HL-60 (cell line): ENCODE results near the gene C10orf71.

Experiments used
- DNase-seq, 2 experiments: peaks; one replicate each; pipeline ENCODE4 v3.0.0-alpha.2; 2010 to 2020; ENCODE audit warnings: low read depth in 1 of 2, low spot score in 1 of 2
- H3K27ac ChIP-seq: fragments of 250-450 bp; sonication (Bioruptor Pico); replicated peaks from 2 replicates; pipeline ENCODE4 v1.5.1; 2020; ENCODE audit warnings: mild to moderate bottlenecking, moderate library complexity
- H3K27me3 ChIP-seq: fragments of 250-450 bp; sonication (Bioruptor Pico); 2 replicates; pipeline ENCODE4 v1.5.1; 2021; ENCODE audit warnings: mild to moderate bottlenecking, moderate library complexity; ENCODE audit not compliant: insufficient read depth, poor library complexity, severe bottlenecking
- H3K4me3 ChIP-seq: replicated peaks from 2 replicates; pipeline ENCODE4 v1.5.1; 2011; ENCODE audit warnings: mild to moderate bottlenecking, control low read depth, low read length; ENCODE audit not compliant: insufficient read depth
- GABPA ChIP-seq: IDR thresholded peaks from 2 replicates; pipeline ENCODE4 v1.6.1; 2012; ENCODE audit warnings: low read depth
- POLR2AphosphoS5 ChIP-seq: IDR thresholded peaks from 2 replicates; pipeline ENCODE4 v1.6.1; 2012; ENCODE audit warnings: low read depth
- REST ChIP-seq: IDR thresholded peaks from 2 replicates; pipeline ENCODE4 v1.6.1; 2012; ENCODE audit warnings: low read depth; ENCODE audit not compliant: insufficient replicate concordance
- SPI1 ChIP-seq: IDR thresholded peaks from 2 replicates; pipeline ENCODE4 v1.6.1; 2012; ENCODE audit warnings: low read depth, mild to moderate bottlenecking, borderline replicate concordance
- TF ChIP-seq, protein P1 (sequence below): IDR thresholded peaks from one replicate; pipeline ENCODE4 v1.5.1; 2011; ENCODE audit warnings: low read length, control low read depth, inconsistent platforms; ENCODE audit not compliant: insufficient read depth

Gene C10orf71

DNA sequence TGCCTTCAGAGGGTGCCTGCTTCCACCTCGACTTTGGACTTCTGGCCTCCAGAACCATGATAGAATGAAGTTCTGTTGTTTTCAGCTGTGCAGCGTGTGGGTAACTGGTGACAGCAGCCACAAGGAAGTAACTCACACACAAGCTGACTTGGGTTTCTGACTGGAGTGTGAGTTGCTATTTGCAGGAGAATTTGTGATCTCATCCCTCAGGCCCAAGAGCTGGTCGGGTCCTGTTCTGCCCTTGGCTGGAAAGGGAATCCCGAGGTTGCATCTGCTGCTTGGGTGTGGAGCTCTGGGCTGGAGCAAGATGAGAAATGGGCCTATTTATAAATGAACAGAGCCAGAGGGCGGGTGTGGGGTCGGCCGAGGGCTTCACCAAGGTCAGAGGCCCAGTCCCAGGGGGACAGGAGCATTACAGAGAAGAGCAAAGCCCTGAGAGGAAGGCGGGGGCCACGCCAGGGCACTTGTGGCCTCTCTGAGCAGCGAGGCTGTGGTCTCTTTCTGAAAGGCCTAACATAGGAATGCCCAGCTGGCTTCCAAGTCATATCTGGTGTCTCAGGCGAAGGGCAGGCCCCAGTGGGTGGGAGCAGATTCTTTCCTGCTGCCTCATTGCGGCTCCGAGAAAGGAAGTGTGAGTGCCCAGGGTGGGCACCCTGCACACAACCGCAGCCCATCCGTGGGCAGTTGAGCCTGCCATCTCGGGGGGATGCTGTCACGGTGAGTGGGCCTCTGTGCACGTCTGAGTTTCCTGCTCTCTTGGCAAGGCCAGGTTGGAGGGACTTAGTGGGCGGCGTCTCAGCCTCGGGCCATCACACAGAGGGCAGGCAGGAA is 26.5 kb upstream of the C10orf71 start:
- Histone ChIP-seq H3K27ac (no peak overlapping the region), H3K27me3 (no peaks in the 10 kb centered on the region), H3K4me3 (no peak overlapping the region)
- TF ChIP-seq POLR2AphosphoS5, result no peak
- TF ChIP-seq SPI1, result no peak
- TF ChIP-seq, protein P1, sequence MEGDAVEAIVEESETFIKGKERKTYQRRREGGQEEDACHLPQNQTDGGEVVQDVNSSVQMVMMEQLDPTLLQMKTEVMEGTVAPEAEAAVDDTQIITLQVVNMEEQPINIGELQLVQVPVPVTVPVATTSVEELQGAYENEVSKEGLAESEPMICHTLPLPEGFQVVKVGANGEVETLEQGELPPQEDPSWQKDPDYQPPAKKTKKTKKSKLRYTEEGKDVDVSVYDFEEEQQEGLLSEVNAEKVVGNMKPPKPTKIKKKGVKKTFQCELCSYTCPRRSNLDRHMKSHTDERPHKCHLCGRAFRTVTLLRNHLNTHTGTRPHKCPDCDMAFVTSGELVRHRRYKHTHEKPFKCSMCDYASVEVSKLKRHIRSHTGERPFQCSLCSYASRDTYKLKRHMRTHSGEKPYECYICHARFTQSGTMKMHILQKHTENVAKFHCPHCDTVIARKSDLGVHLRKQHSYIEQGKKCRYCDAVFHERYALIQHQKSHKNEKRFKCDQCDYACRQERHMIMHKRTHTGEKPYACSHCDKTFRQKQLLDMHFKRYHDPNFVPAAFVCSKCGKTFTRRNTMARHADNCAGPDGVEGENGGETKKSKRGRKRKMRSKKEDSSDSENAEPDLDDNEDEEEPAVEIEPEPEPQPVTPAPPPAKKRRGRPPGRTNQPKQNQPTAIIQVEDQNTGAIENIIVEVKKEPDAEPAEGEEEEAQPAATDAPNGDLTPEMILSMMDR, result no peak
- no peak for TF ChIP-seq REST
- no peak for TF ChIP-seq GABPA
- no peak for DNase-seq

DNA sequence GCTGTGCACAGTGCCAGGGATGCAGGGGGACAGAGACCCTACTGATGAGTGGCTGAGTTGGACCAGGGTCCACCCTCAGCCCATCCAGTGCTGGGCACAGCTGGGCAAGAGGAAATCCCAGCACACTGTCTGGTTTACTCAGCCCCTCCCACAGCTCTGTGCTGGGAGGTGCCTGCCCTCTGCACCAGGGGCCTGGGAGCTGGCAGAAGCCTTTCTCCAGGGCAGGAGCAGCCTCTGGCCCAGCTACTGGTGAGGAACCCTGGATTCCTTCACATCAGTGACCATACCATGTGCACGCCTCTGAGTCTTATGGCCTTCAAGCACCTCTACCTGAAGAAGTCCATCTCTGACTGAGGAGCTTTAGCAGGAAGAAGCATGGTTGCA is 25.9 kb upstream of the C10orf71 start:
- Histone ChIP-seq H3K27me3 (no peaks in the 10 kb centered on the region), H3K4me3 (no peak overlapping the region), H3K27ac (no peak overlapping the region)
- DNase-seq, result no peak
- TF ChIP-seq SPI1 (no peak), GABPA (no peak), POLR2AphosphoS5 (no peak), REST (no peak)
- TF ChIP-seq, protein P1, result no peak

- no peak overlapping the region for H3K27ac ChIP-seq
Measured at GRCh38 chr10:49273626-49274025, 25.3 kb upstream of the C10orf71 start.

More at GRCh38 chr10:49273626-49274025, 25.3 kb upstream of the C10orf71 start:
- TF ChIP-seq REST (no peak), POLR2AphosphoS5 (no peak), SPI1 (no peak), GABPA (no peak)
- TF ChIP-seq, protein P1, result no peak
- DNase-seq, result no peak
- H3K27me3 ChIP-seq, result no peaks in the 10 kb centered on the region
- no peak overlapping the region for H3K4me3 ChIP-seq
